Adrenal gland (tissue), 12 donors: ENCODE data around the gene RBL2. TPM values are rescaled to one million over a fixed set of nuclear protein-coding genes. Genes with fewer than 3 reads are reported as not detected.
"Not testable (repeated sequence)": the region's sequence is repeated elsewhere in the genome, so short reads cannot be mapped to it uniquely, and the experiment has no call there.

Experiments
- DNase-seq, 7 donors: peaks; one replicate each; pipeline ENCODE4 v3.0.0-alpha.2; 2019 to 2020
- H3K27ac ChIP-seq, 5 donors: fragments of 200-600 bp; sonication (generic) in 4 of 5; 1 replicate in 3 of 5; 2 replicates in 2 of 5; pipeline versions ENCODE4 v1.5.1 to v1.8.0; 2016 to 2020; ENCODE audit warnings: mild to moderate bottlenecking in 1 of 5
- H3K27me3 ChIP-seq: fragments of 200-600 bp; 2 replicates; pipeline ENCODE4 v1.8.0; 2021
- H3K36me3 ChIP-seq, 2 donors: fragments of 200-600 bp; replicated peaks in 1 of 2; 1 replicate in 1 of 2; 2 replicates in 1 of 2; pipeline versions ENCODE4 v1.5.1 to v1.8.0; 2018 to 2022
- H3K4me1 ChIP-seq, 2 donors: fragments of 200-600 bp; replicated peaks in 1 of 2; 1 replicate in 1 of 2; 2 replicates in 1 of 2; pipeline versions ENCODE4 v1.5.1 to v1.8.0; 2018 to 2021
- H3K4me3 ChIP-seq, 4 donors: fragments of 200-600 bp; sonication (generic) in 3 of 4; one replicate each; pipeline ENCODE4 v1.5.1; 2016 to 2018
- H3K9me3 ChIP-seq, 3 donors: fragments of 200-600 bp; sonication (generic) in 1 of 3; replicated peaks in 1 of 3; 1 replicate in 2 of 3; 2 replicates in 1 of 3; pipeline versions ENCODE4 v1.5.1 to v1.8.0; 2016 to 2021
- CTCF ChIP-seq, 6 experiments: fragments of 450-650 bp in 4 of 6; fragments of 200-600 bp in 2 of 6; sonication (generic) in 1 of 6; IDR thresholded peaks; 1 replicate in 5 of 6; 2 replicates in 1 of 6; pipeline versions ENCODE4 v1.5.1 to v1.8.0; 2016 to 2021; ENCODE audit warnings: antibody characterized with exemption in 6 of 6, mild to moderate bottlenecking in 2 of 6, moderate library complexity in 1 of 6
- POLR2A ChIP-seq, 2 donors: fragments of 450-650 bp; IDR thresholded peaks; one replicate each; pipeline ENCODE4 v1.6.1; 2017; ENCODE audit warnings: antibody characterized with exemption in 2 of 2, mild to moderate bottlenecking in 2 of 2, moderate library complexity in 1 of 2
- WGBS, 4 donors: extraction: QIAGEN DNeasy Blood & Tissue Kit in 2 of 4; methylation state at CpG; one replicate each; pipeline versions ENCODE4 v1.1.5 to v1.1.7; 2013 to 2017; 5-methylcytosine and 5-hydroxymethylcytosine counted together
- intact Hi-C, 2 donors: fragments of 100-400 bp; cut with DNase I; formaldehyde crosslinking; loops; one replicate each; pipeline versions ENCODE4 v1.14.1 to v1.15.0; 2022 to 2023
- polyA plus RNA-seq, 3 donors: library from polyadenylated mRNA; stranded (reverse); fragments of 200-250 nt in 2 of 3; fragments of 350-450 nt in 1 of 3; fragmentation: Illumina TruSeq in 1 of 3; extraction: RNeasy Lipid Tissue Mini Kit (QIAGEN cat#74804) in 1 of 3; gene quantifications; one replicate each; pipeline ENCODE4 v1.2.3, GENCODE V29; 2013 to 2014
- small RNA-seq, 2 donors: library from RNA; depleted of rRNA; stranded (forward); fragments of <200 nt; gene quantifications; one replicate each; pipeline ENCODE3, GENCODE V24; 2016
- total RNA-seq, 9 donors: library from RNA; depleted of rRNA in 4 of 9; stranded (reverse); fragments of >200 nt in 4 of 9; fragments of 120-200 nt in 1 of 9; fragmentation: NEBNext Ultra II Directional in 1 of 9; extraction: Animal tissue kit (Norgen Biotek cat#: 25700) in 1 of 9; gene quantifications; one replicate each; pipeline versions ENCODE4 v1.1.0 to v1.2.4, GENCODE V29; 2013 to 2023
- donor health status: healthy with polysubstance abuse.
- donor health status: Bipolar disorder and iron deficiency.
- donor health status: DM: yes; HTN: yes; CAD: no.
- donor health status: DM: no; HTN: no; CAD: no.
- donor health status: DM: no; HTN: no; CAD: no.
- donor health status: DM: yes; HTN: yes; CAD: no.

RBL2 gene
- total and polyA plus RNA-seq, 12 donors = 28.2 to 78.3 (median 48.6) TPM

DNA sequence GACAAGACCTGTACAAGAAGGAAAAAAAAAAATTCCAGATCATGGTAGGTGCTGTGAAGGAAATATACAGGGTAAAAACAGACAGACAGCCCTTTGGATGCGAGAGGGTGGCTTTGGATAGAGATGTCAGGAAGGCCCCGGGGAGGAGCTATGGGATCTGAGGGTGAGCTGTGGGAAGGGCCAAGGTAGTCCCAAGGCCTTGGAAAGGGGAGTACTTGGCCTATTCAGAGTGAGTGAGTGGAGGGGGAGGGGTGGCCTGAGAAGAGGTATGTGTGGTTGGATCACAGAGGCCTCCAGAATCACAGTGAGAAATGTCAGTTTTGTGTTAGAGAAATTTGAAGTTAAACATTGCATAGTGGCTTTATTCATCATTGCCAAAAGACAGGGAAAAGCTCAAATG, 99.9 kb downstream of the RBL2 start:
- Histone ChIP-seq H3K4me3 (no peak overlapping the region), H3K27me3 (no peaks in the 10 kb centered on the region), H3K9me3 (no peaks in the 10 kb centered on the region), H3K27ac (no peak overlapping the region), H3K36me3 (no peaks in the 10 kb centered on the region), H3K4me1 (no peaks in the 10 kb centered on the region)
- intact Hi-C loops = no loop called here
- 72 to 90% (median 77%) methylated on average over 2 of the region's 2 CpGs for WGBS, 4 donors
- TF ChIP-seq CTCF (IDR thresholded peaks at IDR 0.05) (no peak), POLR2A (IDR thresholded peaks at IDR 0.05) (no peak)
- DNase-seq = no peak

DNA sequence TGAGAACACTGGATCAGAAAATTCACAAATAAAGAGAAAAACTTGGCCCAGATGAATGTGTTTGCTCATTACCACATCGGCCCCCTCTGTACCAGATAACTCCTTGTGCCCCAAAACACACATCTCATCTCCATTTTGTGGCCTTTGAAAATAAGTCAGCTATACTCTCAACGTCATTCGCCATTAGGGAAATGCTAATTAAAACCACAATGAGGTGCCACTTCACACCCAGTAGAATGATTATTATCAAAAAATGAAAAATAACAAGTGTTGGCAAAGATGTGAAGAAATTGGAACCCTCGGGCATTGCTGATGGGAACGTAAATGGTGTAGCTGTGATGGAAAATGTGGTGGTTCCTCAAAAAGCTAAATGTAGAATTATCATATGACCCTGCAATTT, 103.4 kb downstream of the RBL2 start:
- WGBS, 4 donors = 84 to 90% (median 84%) methylated on average over 5 of the region's 5 CpGs
- Histone ChIP-seq H3K27ac (no peak overlapping the region), H3K36me3 (no peaks in the 10 kb centered on the region), H3K4me3 (no peak overlapping the region), H3K4me1 (no peaks in the 10 kb centered on the region), H3K27me3 (peaks cover 1% of the 10 kb centered on the region), H3K9me3 (no peaks in the 10 kb centered on the region)
- intact Hi-C loops = no loop called here
- DNase-seq = no peak
- TF ChIP-seq CTCF (IDR thresholded peaks at IDR 0.05) = no peak
- no peak for TF ChIP-seq POLR2A (IDR thresholded peaks at IDR 0.05)

- intact Hi-C loops, H3K27me3 ChIP-seq, H3K4me1 ChIP-seq, H3K4me3 ChIP-seq, H3K27ac ChIP-seq, H3K9me3 ChIP-seq, DNase-seq, H3K36me3 ChIP-seq: not testable (repeated sequence)
- 80 to 91% (median 86%) methylated on average over 1 to 21 of the region's 27 CpGs for WGBS, 4 donors
Observed at GRCh38 chr16:53539346-53539745, 105.1 kb downstream of the RBL2 start.

DNA sequence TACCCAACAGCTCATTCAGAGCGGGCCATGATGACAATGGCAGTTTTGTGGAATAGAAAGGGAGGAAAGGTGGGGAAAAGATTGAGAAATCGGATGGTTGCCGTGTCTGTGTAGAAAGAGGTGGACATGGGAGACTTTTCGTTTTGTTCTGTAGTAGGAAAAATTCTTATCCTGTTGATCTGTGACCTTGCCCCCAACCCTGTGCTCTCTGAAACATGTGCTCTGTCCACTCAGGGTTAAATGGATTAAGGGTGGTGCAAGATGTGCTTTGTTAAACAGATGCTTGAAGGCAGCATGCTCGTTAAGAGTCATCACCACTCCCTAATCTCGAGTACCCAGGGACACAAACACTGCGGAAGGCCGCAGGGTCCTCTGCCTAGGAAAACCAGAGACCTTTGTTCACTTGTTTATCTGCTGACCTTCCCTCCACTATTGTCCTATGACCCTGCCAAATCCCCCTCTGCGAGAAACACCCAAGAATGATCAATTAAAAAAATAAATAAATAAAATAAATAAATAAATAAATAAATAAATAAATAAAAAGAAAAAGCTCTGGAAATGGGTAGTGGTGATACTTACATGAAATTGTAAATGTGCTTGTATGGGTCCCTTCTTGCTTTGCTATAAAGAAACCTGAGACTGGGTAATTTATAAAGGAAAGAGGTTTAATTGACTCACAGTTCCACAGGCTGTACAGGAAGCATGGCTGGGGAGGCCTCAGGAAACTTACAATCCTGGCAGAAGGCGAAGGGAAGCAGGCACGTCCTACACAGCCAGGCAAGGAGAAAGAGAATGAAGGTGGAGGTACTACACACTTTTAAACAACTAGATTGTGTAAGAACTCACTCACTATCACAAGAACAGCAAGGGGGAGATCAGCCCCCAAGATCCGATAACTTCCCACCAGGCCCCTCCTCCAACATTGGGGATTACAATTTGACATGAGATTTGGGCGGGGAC, 105.8 kb downstream of the RBL2 start:
- H3K4me3 ChIP-seq, H3K36me3 ChIP-seq, H3K4me1 ChIP-seq, H3K27me3 ChIP-seq, H3K27ac ChIP-seq, intact Hi-C loops, DNase-seq, H3K9me3 ChIP-seq: not testable (repeated sequence)
- 73 to 80% (median 78%) methylated on average over 13 of the region's 13 CpGs for WGBS, 4 donors

Small RNA genes lying within 50 kb of the gene (small RNA-seq; reads per million reads assigned to genes)
- gene RNU6-1153P = 0 reads per million in 2 donors

Other genes starting within 250 kb of the RBL2 start
- gene AKTIP, start 68.7 kb downstream of the RBL2 start, total RNA-seq = 10 to 100 TPM; 25.4 to 40.9 (median 31.9) TPM
- gene AKTIP, start 68.7 kb downstream of the RBL2 start, polyA plus RNA-seq = 10 to 100 TPM; 16.0 to 43.5 (median 16.8) TPM